A549 (cell line): ENCODE results near the gene QPCTL. TPM values are rescaled to one million over a fixed set of nuclear protein-coding genes. Genes with fewer than 3 reads are reported as not detected.
"Not testable (repeated sequence)": the region's sequence is repeated elsewhere in the genome, so short reads cannot be mapped to it uniquely, and the experiment has no call there.

Source experiments
- ATAC-seq, 2 experiments: fragments of 200-7000 bp in 1 of 2; fragments of >200 bp in 1 of 2; cut with Nextera tagmentation in 1 of 2; cut with Tn5 transposase in 1 of 2; 3 replicates each; pipeline versions ENCODE4 v1.8.0 to v1.9.1; 2018 to 2020; ENCODE audit warnings: mild to moderate bottlenecking in 1 of 2, moderate library complexity in 1 of 2
- CTCF ChIA-PET: fragments of 300-600 bp; sonication (Branson Sonifier 250); formaldehyde crosslinking; extraction: SDS; loops from one replicate; lab custom pipeline; 2021; ENCODE audit warnings: antibody characterized with exemption, inconsistent platforms; lab: Yijun Ruan, JAX
- POLR2A ChIA-PET: fragments of 350-600 bp; formaldehyde crosslinking; extraction: SDS; loops from one replicate; lab custom pipeline; 2021; ENCODE audit warnings: antibody characterized with exemption, inconsistent platforms; lab: Yijun Ruan, JAX
- DNase-seq, 2 experiments: peaks; one replicate each; pipeline versions ENCODE4 v3.0.0 to v3.0.0-alpha.2; 2011 to 2016; ENCODE audit warnings: low read depth in 1 of 2, low spot score in 1 of 2
- FAIRE-seq: peaks from 2 replicates; lab custom pipeline; 2011; peaks lifted over from hg19 to GRCh38; lab: Jason Lieb, UNC
- H3K27ac ChIP-seq, 2 experiments: fragments of >200 bp; sonication (Bioruptor Twin); formaldehyde crosslinking; 3 replicates each; pipeline ENCODE4 v1.5.1; 2016 to 2017
- H3K4me1 ChIP-seq: fragments of >200 bp; sonication (Bioruptor Twin); formaldehyde crosslinking; 3 replicates; pipeline ENCODE4 v1.6.1; 2016
- H3K4me2 ChIP-seq: fragments of >200 bp; sonication (Bioruptor Twin); formaldehyde crosslinking; 3 replicates; pipeline ENCODE4 v1.6.1; 2016
- H3K4me3 ChIP-seq: fragments of >200 bp; sonication (Bioruptor Twin); formaldehyde crosslinking; 3 replicates; pipeline ENCODE4 v1.5.1; 2016
- H3K9me3 ChIP-seq: fragments of >200 bp; sonication (Bioruptor Twin); formaldehyde crosslinking; 3 replicates; pipeline ENCODE4 v1.6.1; 2016
- CBX2 ChIP-seq: fragments of 200-600 bp; sonication (generic); IDR thresholded peaks from 2 replicates; pipeline ENCODE4 v1.6.1; 2016; ENCODE audit warnings: low read depth, mild to moderate bottlenecking, borderline replicate concordance
- EHF ChIP-seq: fragments of 250-450 bp; sonication (Bioruptor Pico); IDR thresholded peaks from 2 replicates; pipeline ENCODE4 v1.5.0; 2020; ENCODE audit warnings: mild to moderate bottlenecking
- EHMT2 ChIP-seq: fragments of 200-600 bp; sonication (generic); IDR thresholded peaks from 2 replicates; pipeline ENCODE4 v1.6.1; 2016; ENCODE audit warnings: antibody characterized with exemption, low read depth, mild to moderate bottlenecking, moderate library complexity
- ESRRA ChIP-seq: fragments of 150-350 bp; IDR thresholded peaks from 2 replicates; pipeline ENCODE4 v1.6.1; 2014; ENCODE audit warnings: mild to moderate bottlenecking, low read length, borderline replicate concordance
- FOXS1 ChIP-seq: fragments of 250-450 bp; sonication (Bioruptor Pico); IDR thresholded peaks from 2 replicates; pipeline ENCODE4 v1.5.0; 2020; ENCODE audit warnings: mild to moderate bottlenecking, moderate library complexity
- HEYL ChIP-seq: fragments of 250-450 bp; sonication (Bioruptor Pico); IDR thresholded peaks from 2 replicates; pipeline ENCODE4 v1.8.0; 2021; ENCODE audit warnings: mild to moderate bottlenecking, moderate library complexity
- HOXA7 ChIP-seq: fragments of 250-450 bp; sonication (Bioruptor Pico); IDR thresholded peaks from 2 replicates; pipeline ENCODE4 v1.5.0; 2020; ENCODE audit warnings: mild to moderate bottlenecking, moderate library complexity
- HOXB13 ChIP-seq: fragments of 250-450 bp; sonication (Bioruptor Pico); IDR thresholded peaks from 2 replicates; pipeline ENCODE4 v1.5.0; 2020; ENCODE audit warnings: low read depth, mild to moderate bottlenecking, moderate library complexity
- JUNB ChIP-seq: fragments of >200 bp; sonication (Bioruptor Twin); formaldehyde crosslinking; IDR thresholded peaks from 2 replicates; pipeline ENCODE4 v1.6.1; 2016
- NFE2L2 ChIP-seq: fragments of 150-350 bp; conservative IDR thresholded peaks from 2 replicates; pipeline ENCODE4 v1.6.1; 2014; ENCODE audit warnings: low read length
- RAD21 ChIP-seq, 2 experiments: fragments of >200 bp in 1 of 2; sonication (Bioruptor Twin) in 1 of 2; formaldehyde crosslinking in 1 of 2; IDR thresholded peaks in 1 of 2; conservative IDR thresholded peaks in 1 of 2; 2 replicates in 1 of 2; 3 replicates in 1 of 2; pipeline ENCODE4 v1.6.1; 2012 to 2018; ENCODE audit warnings: inconsistent platforms in 1 of 2
- RARB ChIP-seq: fragments of 250-450 bp; sonication (Bioruptor Pico); IDR thresholded peaks from 2 replicates; pipeline ENCODE4 v1.8.0; 2021; ENCODE audit warnings: mild to moderate bottlenecking, moderate library complexity
- ZC3H11A ChIP-seq: fragments of 450-650 bp; IDR thresholded peaks from 2 replicates; pipeline ENCODE4 v1.6.1; 2014; ENCODE audit warnings: antibody characterized with exemption, mild to moderate bottlenecking
- ZNF302 ChIP-seq: fragments of 250-450 bp; sonication (Bioruptor Pico); IDR thresholded peaks from 2 replicates; pipeline ENCODE4 v1.9.0; 2021; ENCODE audit warnings: inconsistent platforms, mild to moderate bottlenecking, moderate library complexity
- ZSCAN20 ChIP-seq: fragments of 250-450 bp; sonication (Bioruptor Pico); IDR thresholded peaks from 2 replicates; pipeline ENCODE4 v1.8.0; 2022; ENCODE audit warnings: mild to moderate bottlenecking, moderate library complexity
- WGBS: methylation state at CpG from one replicate; pipeline ENCODE4 v1.1.6; 2017; ENCODE audit errors: missing lambda C conversion rate; 5-methylcytosine and 5-hydroxymethylcytosine counted together
- polyA plus RNA-seq, 4 experiments: library from polyadenylated mRNA; depleted of rRNA in 3 of 4; stranded (reverse); fragments of >200 nt; fragmentation: RNase III in 1 of 4; extraction: RNeasy Plus Mini Kit Qiagen cat#74134 plus additional on column Dnase treatment in 1 of 4; gene quantifications; 2 replicates in 3 of 4; 3 replicates in 1 of 4; pipeline ENCODE4 v1.2.3, GENCODE V29; 2011 to 2017
- TF ChIP-seq, protein P1 (sequence below): fragments of >200 bp; sonication (Bioruptor Twin); formaldehyde crosslinking; IDR thresholded peaks from 2 replicates; pipeline ENCODE4 v1.6.1; 2016
- TF ChIP-seq, protein P2 (sequence below): fragments of 450-650 bp; IDR thresholded peaks from 2 replicates; pipeline ENCODE4 v1.6.1; 2014; ENCODE audit warnings: antibody characterized with exemption

The QPCTL gene
- polyA plus RNA-seq, 2 of the 4 experiments (the other 2 are of a cell fraction): 9.4 to 10.4 TPM

DNA sequence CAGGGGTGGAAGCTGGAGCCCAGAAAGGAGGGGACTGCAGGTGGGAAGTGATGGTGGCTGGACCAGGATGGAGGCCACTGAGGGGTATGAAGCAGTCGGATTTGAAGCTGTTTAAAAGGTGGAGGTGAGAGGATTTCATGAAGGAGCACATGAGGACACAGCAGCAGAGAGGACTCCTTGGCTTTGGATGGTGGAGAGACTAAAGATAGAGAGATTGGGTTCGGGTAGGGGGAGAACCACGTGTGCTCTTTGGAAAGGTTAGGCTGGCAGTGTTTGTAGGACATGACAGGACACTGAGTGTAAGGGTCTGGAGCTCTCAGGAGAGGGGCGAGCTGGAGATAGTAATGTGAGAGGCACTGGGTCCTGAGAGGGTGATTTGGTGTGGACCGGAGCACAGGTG lies 9.6 kb upstream of the QPCTL start:
- no peak overlapping the region for H3K4me3 ChIP-seq
- no peak for DNase-seq
- ChIA-PET CTCF (interaction anchor here (0.8 to 10.9 kb wide), 6 partner anchors 10 to 243 kb away, joined by 3 to 159 read pairs (median 44); partner anchors contain the start of genes GIPR, QPCTL and SNRPD2), POLR2A (interaction anchor here (4.3 kb wide), 1 partner anchor 9 kb away, joined by 30 read pairs; the partner anchor contains the start of genes QPCTL and SNRPD2)
- FAIRE-seq: no peak
- peak in 1 of 2 experiments; percentile 9; a peak in 1 of 6 replicates for ATAC-seq
- no peak overlapping the region for H3K4me2 ChIP-seq
- H3K9me3 ChIP-seq: no peaks in the 10 kb centered on the region
- WGBS: 80% methylated on average over 5 of the region's 5 CpGs
- TF ChIP-seq, protein P1, sequence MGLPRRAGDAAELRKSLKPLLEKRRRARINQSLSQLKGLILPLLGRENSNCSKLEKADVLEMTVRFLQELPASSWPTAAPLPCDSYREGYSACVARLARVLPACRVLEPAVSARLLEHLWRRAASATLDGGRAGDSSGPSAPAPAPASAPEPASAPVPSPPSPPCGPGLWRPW: no peak
- TF ChIP-seq ZSCAN20 (CRISPR knock-in tag) (no peak), ZC3H11A (no peak), EHMT2 (no peak), FOXS1 (CRISPR knock-in tag) (no peak), CBX2 (no peak), NFE2L2 (no peak), ZNF302 (CRISPR knock-in tag) (no peak), HOXA7 (CRISPR knock-in tag) (no peak), RARB (no peak), RAD21 (conservative IDR thresholded peaks at IDR 0.05 in 1 of 2, IDR thresholded peaks at IDR 0.05 in 1 of 2) (no peak), ESRRA (no peak), EHF (CRISPR knock-in tag) (no peak)
- TF ChIP-seq, all 56 proteins: peak for 0
- Histone ChIP-seq H3K27ac (no peak overlapping the region), H3K4me1 (peaks cover 8% of the 10 kb centered on the region)

DNA sequence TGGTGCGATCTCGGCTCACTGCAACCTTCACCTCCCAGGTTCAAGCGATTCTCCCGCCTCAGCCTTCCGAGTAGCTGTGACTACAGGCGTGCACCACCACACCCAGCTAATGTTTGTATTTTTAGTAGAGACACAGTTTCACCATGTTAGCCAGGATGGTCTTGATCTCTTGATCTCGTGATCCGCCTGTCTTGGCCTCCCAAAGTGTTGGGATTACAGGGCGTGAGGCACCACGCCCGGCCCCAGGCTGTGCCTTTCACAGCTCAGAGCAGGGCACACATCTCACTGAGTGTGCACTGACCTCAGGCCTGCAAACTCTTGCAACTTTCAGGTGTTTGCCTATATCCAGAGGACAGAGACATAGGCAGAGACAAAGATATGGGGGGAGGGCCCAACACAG lies 7.4 kb upstream of the QPCTL start:
- not testable (repeated sequence) for FAIRE-seq, H3K9me3 ChIP-seq, DNase-seq, ATAC-seq, H3K4me1 ChIP-seq, H3K27ac ChIP-seq, H3K4me3 ChIP-seq, H3K4me2 ChIP-seq
- ChIA-PET CTCF (interaction anchor here (0.6 to 10.9 kb wide), 7 partner anchors 8 to 283 kb away, joined by 3 to 159 read pairs (median 4); partner anchors contain the start of genes QPCTL, SIX5 and SNRPD2), POLR2A (interaction anchor here (0.6 to 1.8 kb wide), 4 partner anchors 7 to 206 kb away, joined by 3 to 7 read pairs (median 4); partner anchors contain the start of genes QPCTL and SNRPD2)
- WGBS: 87% methylated on average over 11 of the region's 11 CpGs

DNA sequence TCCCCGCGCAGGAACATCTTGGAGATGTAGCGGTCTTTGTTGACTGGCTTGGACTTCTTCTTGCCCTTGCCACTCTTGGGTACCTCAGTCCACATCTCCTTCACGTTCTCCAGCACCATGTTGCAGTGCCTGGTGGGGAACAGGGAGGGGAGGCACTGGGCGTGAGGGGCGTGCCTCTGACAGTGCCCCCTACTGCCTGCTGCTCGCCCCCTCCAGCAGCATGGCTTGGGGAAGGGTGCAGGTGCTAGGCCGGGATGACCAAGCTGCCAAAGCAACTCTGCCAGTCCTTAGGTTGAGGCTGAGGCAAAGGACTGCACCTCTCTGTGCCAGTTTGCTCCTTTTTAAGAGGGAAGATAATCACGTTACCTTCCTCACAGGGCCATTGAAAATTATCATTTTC lies 4.9 kb upstream of the QPCTL start:
- Histone ChIP-seq H3K4me2 (no peak overlapping the region), H3K4me3 (no peak overlapping the region), H3K4me1 (peaks cover 8% of the 10 kb centered on the region), H3K9me3 (no peaks in the 10 kb centered on the region), H3K27ac (no peak overlapping the region)
- ATAC-seq (no peak), DNase-seq (no peak), FAIRE-seq (no peak)
- ChIA-PET POLR2A (interaction anchor here (1.0 kb wide), 1 partner anchor 10 kb away, joined by 4 read pairs; no protein-coding TSS in a partner anchor), CTCF (interaction anchor here (0.6 to 2.1 kb wide), 9 partner anchors 8 to 107 kb away, joined by 3 to 8 read pairs (median 4); no protein-coding TSS in a partner anchor)
- 93% methylated on average over 9 of the region's 9 CpGs for WGBS
- TF ChIP-seq JUNB (no peak), EHMT2 (no peak), HOXB13 (no peak), HEYL (CRISPR knock-in tag) (no peak)
- TF ChIP-seq, protein P1: no peak
- TF ChIP-seq, protein P2, sequence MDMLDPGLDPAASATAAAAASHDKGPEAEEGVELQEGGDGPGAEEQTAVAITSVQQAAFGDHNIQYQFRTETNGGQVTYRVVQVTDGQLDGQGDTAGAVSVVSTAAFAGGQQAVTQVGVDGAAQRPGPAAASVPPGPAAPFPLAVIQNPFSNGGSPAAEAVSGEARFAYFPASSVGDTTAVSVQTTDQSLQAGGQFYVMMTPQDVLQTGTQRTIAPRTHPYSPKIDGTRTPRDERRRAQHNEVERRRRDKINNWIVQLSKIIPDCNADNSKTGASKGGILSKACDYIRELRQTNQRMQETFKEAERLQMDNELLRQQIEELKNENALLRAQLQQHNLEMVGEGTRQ: no peak
